ENCODE results near the gene IGFBP6.
"Not testable (repeated sequence)": the region's sequence is repeated elsewhere in the genome, so short reads cannot be mapped to it uniquely, and the experiment has no call there.

Gene IGFBP6

GRCh38 chr12:53070877-53071492 is 26.5 kb upstream of the IGFBP6 start:
- in situ Hi-C loops (cut with HindIII; ENCODE audit: low sequenced_read_pairs): no loop called here

DNA sequence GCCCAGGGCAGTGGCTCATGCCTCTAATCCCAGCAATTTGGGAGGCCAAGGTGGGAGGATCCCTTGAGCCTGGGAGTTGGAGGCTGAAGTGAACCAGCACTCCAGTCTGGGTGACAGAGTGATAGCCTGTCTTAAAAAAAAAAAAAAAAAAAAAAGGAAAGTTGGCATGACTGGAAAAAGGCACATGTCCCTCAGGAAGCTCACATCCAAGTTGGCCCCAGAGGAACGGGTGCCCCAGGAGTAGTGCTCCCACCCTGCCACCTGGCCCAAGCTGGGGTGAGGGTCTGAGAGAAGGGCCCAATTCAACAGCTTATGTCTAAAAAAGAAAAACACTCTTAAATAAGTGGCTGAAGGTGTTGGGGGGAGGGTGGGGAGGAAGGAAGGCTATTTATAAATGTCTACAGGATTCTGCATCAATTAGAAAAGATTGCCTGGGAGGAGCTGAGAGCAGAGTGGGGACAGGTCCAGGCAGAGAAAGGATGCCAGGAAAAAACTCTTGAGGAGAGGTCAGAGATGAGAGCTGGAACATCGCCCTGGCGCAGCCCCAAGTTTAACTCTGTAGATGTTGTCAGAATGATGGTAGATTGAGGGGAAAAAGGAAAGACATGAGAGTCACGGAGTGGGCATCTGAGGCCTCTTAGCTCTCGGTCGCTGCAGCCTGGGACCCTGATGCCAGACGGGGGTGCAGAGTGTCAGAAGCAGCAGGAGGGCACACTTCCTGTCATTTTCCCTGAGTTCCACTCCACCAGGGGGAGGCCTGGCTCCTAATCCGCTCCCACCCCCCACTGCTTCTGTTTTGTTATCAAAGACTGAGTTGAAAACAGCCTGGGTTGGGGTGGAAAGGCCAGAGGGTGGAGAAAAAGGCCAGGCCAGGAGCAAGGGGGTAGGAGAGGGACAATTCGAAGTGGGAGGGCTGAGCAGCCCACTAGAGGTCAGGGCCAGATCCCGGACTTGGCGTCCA is 25.6 kb upstream of the IGFBP6 start:
- in situ Hi-C loops (cut with HindIII; ENCODE audit: low sequenced_read_pairs): no loop called here

GRCh38 chr12:53073881-53074280 is 23.6 kb upstream of the IGFBP6 start:
- in situ Hi-C loops (cut with HindIII; ENCODE audit: low sequenced_read_pairs): no loop called here

DNA sequence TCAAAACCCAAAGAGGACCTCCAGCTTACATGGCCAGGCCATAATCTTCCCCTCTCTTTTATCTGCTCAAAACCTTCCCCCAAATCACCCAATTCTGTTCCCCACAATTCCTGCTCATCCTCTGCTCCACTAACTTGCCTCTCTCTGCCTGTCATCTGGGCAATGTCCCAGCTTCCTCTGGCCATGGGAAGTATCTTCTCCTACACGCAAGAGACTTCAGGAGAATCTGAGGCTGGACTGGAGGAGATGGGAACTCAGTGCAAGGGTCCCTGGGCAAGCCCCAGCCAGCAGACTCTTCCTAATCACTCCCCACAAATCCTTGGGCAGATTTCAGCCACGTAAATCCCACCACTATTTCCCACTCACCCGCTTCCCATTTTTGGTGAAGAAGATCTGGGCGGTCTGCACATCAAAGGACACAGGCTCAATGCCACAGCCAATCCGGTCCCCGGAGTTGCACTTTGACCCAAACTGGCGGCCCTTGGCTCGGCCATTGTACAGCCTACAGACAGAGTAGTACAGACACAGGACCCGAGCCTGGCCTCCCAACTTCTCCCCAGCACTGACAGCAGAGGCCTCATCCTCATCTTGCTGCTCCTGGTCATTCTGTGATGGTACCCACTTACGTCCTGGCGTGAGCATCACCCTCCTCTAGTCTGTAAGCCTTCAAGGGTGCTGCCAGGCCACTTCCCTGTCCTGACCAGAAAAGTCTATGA is 23.0 kb upstream of the IGFBP6 start:
- in situ Hi-C loops (cut with HindIII; ENCODE audit: low sequenced_read_pairs): no loop called here

DNA sequence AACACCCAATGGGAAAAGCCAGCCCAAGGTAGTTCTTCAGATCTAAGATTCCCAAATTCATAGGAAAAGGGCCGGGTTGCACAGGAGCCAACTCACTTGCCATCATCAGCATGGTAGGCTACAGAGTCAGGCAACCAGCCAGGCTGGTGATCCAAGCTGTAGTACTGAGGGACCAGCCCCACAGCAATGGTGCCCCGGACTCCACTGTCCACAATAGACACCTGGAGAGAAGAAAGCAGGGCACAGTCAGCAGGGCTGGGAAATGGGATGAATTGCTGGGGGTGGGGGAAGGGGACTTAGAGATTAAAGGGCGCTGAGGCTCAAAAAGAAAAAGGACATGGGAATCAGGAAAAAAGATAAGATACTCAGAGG is 22.5 kb upstream of the IGFBP6 start:
- in situ Hi-C loops (cut with HindIII; ENCODE audit: low sequenced_read_pairs): no loop called here

DNA sequence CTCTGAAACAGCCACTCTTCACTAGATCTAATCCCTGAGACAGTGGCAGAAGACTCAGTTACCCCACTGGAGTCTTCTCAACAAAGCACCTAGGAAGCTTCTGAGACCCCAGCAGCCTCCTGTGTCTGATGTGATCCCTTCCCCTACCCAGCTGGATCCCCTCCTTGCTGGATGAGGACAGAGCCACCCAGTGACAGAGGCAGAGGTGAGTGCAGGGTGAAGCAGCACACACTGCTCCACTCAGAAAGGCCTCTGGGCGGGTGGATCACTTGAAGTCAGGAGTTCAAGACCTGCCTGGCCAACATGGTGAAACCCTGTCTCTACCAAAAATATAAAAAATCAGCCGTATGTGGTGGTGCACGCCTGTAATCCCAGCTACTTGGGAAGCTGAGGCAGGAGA is 21.0 kb upstream of the IGFBP6 start:
- in situ Hi-C loops (cut with HindIII; ENCODE audit: low sequenced_read_pairs): no loop called here

- in situ Hi-C loops (cut with HindIII; ENCODE audit: low sequenced_read_pairs): no loop called here
Measured at GRCh38 chr12:53077030-53077429, 20.4 kb upstream of the IGFBP6 start.

DNA sequence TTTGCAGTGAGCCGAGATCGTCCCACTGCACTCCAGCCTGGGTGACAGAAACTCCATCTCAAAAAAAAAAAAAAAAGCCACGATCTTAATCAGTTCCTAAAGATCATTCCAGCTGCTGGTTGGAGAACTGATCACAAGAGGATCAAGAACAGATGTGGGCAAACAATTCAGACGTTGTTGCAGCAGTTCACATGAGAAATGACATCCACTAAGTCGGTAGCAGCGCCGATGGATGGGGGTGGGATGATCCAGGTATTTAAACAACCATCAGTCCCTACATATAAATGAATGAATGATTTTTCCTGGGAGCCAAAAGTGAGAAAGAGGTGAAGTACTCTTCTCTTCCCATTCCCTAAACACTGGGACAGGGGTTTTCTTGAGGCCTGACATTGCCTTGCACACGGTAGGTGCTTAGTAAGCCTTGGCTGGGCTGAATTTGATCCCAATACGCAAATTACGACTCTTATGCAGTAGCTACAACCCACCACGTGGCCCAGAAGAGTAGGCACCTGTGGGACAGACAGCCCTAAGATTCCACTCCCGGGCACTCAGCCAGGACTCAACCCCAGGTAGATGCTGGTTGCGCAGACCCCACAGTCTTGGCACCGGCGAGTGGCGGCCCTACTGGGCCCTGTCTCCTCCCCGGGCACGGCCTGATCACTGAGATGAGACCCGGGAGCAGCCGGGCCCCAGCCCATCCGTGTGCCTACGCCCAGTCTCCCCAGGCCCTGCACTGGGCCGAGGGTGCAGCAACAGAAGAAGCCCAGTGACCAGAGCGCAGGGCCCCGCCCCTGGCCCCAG is 18.8 kb upstream of the IGFBP6 start:
- in situ Hi-C loops (cut with HindIII; ENCODE audit: low sequenced_read_pairs): no loop called here

GRCh38 chr12:53079226-53080117 is 18.0 kb upstream of the IGFBP6 start, which contains the start of gene SPRYD3:
TSS of gene SPRYD3 (minus strand) at chr12:53079390. CDS start at chr12:53079333, 57 bp downstream.
- in situ Hi-C loops (cut with HindIII; ENCODE audit: low sequenced_read_pairs): no loop called here

DNA sequence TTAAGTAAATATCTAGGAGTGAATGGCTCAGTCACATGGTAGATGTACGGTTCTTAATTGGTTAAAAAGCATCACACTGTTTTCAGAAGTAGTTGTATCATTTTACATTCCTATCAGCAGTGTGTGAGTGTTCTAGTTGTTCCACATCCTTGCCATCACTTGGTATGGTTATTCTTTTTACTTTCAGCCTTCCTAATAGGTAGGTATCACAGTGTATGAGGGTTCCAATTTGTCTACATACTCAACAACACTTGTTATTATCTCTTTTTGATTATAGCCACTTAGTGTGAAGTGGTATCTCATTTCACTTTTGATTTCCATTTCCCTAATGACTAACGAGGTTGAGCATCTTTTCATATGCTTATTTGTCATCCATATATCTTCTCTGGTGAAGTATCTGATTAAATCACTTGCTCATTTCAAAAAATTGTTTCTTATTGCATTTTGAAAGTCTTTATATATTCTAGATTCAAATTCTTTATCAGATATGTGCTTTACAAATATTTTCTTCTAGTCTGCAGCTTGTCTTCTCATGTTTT is 14.8 kb upstream of the IGFBP6 start:
- in situ Hi-C loops (cut with HindIII; ENCODE audit: low sequenced_read_pairs): no loop called here

DNA sequence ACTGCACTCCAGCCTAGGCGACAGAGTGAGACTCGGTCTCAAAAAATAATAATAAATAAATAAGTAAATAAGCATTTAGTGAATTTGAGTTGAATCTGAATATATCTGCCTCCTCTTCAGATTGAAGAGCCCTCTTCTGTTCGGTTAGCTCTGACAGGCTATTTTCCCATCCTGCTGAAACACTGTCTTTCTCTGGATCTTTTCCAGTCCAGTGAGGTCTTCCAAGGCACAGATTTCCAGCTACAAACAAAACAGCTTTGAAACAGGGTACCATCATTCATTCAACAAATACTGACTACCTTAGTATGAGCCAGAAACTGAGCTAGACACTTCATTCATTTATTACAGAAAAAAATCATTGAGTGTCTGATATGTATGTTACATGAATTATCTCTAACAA is 11.1 kb upstream of the IGFBP6 start:
- in situ Hi-C loops (cut with HindIII; ENCODE audit: low sequenced_read_pairs): no loop called here

DNA sequence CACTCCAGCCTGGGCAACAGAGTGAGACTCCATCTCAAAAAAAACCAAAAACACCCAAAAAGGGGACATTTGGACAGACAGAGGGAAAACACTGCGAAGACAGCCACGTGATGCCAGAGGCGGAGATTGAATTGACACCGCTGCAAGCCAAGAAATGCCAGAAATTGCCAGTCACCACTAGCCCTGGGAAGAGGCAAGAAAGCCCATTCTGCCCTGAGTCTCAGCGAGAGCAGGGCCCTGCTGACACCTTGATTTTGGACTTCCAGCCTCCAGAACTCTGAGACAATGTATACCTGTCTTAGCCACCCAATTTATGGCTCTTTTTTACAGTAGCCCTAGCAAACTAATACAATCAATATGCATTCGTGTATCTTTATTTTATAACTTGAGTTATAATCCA is 7.4 kb upstream of the IGFBP6 start:
- in situ Hi-C loops (cut with HindIII; ENCODE audit: low sequenced_read_pairs): no loop called here

- in situ Hi-C loops (cut with HindIII; ENCODE audit: low sequenced_read_pairs): no loop called here
Measured at GRCh38 chr12:53090554-53090953, 6.9 kb upstream of the IGFBP6 start.

DNA sequence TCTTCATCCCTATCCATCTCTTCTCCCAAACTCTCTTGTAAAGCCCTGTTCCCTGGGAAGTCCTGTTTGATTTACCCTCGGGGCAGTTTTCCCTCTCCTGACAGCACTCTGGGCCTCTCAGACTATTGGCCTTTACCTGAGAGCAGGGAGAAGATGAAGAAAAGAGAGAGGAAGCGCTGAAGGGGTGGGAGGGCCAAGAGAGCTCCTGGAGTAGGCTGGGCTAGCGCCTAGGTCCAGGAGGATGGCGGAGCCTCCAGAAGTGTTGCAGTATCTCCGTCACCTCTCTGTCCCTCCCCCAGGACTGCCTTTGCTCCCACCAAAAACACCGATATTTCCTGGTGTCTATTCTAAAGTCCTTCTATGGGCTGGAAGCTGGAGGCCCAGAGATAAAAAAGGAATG is 5.7 kb upstream of the IGFBP6 start:
- in situ Hi-C loops (cut with HindIII; ENCODE audit: low sequenced_read_pairs): no loop called here

- in situ Hi-C loops (cut with HindIII; ENCODE audit: low sequenced_read_pairs): no loop called here
Measured at GRCh38 chr12:53093777-53094393, 3.6 kb upstream of the IGFBP6 start.

- in situ Hi-C loops (cut with HindIII; ENCODE audit: low sequenced_read_pairs): no loop called here
Measured at GRCh38 chr12:53094394-53094787, 3.1 kb upstream of the IGFBP6 start.

DNA sequence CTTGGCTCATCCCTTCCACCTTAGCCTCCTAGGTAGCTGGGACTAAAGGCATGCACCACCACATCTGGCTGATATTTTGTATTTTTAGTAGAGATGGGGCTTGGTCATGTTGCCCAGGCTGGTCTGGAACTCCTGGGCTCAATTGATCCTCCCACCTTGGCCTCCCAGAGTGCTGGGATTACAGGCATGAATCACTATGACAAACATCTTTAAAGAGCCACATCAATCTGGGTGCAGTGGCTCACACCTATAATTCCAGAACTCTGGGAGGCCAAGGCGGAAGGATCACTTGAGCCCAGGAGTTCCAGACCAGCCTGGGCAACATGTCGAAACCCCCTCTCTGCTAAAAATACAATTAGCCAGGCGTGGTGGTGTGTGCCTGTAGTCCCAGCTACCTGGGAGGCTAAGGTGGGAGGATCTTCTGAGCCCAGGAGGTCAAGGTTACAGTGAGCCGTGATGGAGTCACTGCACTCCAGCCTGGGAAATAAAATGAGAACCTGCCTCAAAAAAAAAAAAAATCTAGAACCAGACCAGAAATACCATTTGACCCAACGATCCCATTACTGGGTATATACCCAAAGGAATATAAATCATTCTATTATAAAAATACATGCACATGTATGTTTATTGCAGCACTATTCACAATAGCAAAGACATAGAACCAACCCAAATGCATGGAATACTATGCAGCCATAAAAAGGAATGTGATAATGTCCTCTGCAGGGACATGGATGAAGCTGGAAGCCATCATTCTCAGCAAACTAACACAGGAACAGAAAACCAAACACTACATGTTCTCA is 2.5 kb upstream of the IGFBP6 start:
- in situ Hi-C loops (cut with HindIII; ENCODE audit: low sequenced_read_pairs): not testable (repeated sequence)

DNA sequence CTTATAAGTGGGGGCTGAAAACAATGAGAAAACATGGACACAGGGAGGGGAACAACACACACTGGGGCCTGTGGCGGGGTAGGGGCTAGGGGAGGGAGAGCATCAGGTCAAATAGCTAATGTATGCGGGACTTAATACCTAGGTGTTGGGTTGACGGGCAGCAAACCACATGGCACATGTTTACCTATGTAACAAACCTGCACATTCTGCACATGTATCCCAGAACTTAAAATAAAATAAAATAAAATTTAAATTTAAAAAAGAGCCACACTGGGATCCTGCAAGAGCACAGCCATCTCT is 1.9 kb upstream of the IGFBP6 start:
- in situ Hi-C loops (cut with HindIII; ENCODE audit: low sequenced_read_pairs): not testable (repeated sequence)
